Fibroblast of the conjunctiva (primary cell): ENCODE measurements around the gene PDE3A.

Source experiments
- DNase-seq: peaks from one replicate; pipeline ENCODE4 v3.0.0-alpha.2; 2010; ENCODE audit warnings: low read depth

The PDE3A gene

DNA sequence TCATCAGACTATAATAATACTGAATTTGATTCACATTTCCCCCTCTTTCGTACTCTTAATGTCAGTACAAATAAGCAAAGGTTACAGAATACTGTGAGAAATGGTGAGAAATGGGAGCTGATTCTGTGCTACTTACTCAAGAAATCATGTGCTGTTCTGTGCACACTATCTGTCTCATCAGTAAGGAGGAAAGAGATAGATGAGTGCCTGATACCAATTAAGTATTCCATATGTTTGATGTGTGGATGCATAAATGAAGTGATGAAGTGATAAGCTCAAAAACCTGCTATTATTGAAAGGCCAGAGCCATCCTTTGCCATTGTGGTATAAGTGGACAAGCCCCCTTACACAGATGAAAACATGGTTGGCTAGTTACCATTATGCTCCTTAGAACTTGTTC, 127.7 kb downstream of the PDE3A start:
- DNase-seq, result no peak

DNA sequence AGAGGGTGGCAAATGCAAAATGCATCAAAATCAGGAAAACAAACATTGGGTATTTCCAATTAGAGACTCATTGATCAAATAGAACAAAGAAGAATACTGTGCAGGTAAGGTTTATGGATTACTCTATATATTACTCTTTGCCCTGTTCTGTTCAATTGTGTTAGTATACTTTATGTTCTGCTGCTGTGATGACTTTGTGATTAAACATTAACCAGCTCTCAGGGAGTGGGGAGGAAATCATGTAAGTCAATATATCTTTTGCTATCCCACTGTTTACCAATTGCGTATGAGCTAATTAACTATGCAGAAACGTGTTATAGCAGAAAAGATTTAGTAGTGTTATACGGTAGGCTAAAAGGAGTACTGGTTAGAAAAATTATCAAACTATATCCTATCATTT, 129.4 kb downstream of the PDE3A start:
- no peak for DNase-seq

DNA sequence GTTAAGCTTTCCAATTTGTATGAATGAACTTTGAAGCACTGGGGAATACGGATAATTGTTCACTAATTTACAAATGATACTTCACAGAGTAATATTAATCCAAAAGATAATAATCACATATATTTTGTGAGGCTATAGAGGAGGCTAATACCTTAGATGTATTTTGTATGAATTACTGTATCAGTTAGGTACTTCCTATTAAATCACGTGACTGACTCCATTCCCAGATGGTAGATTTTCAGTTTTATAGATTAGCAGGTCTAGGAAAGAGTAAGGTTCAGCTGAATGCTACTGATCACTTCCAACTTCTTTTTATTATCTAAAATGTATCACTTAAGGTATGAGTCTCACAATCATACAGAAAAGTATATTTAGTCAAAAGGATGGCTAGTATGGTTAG, 133.6 kb downstream of the PDE3A start:
- no peak for DNase-seq

DNA sequence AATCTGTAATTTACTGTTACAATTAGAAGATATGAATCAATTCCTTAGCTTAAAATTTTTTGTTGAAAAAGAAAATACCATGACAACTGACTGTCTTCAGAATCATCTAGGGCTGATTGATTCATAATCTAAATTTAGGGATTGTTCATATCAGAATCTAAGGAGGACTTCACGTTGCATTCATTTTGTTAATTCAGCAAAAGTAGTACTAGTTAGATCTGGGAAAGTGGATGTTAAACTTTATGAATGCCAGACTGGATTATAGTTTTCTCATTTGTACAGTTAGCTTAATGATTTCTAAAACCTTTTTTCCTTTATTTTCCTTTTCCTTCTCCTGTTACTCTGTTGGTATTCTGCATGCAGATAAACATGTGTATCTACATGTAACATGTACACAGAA, 135.5 kb downstream of the PDE3A start:
- DNase-seq, result no peak

DNA sequence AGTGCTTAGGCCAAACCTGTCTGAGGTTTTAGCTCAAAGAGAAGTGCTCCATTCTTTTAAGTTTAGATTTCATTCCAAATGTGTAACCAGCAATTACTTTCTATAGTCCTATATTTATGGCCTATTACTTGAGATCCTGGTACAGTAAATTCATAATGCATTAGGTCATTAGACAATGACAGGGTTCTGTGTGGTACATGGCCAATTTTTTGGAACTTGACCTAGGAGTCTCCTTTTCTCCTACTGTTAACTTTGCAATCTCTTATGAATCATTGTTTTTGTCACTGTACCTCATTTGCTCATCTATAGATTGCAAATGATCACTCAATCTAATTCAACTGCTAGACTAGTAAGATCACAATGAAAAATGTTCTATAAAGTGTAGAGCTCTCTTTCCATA, 136.7 kb downstream of the PDE3A start:
- DNase-seq, result no peak

DNA sequence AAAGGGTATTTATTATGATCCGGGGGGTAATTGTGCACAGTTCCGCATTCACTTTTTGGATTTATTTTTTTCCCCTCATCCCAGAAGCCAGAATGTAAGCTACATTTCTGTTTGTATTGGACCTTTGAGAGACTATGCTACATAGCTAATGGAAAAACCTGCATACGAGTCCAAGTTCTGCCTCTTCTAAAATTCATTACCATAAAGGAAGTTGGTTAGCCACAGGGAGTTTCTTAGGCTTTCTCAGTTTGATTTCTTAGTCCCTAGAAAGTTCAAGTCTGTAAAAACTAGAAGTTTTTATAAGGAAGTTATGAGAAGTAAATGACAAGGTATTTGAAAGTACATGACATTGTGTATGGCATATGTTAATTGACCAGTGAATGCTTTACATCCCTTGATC, 138.7 kb downstream of the PDE3A start:
- no peak for DNase-seq

DNA sequence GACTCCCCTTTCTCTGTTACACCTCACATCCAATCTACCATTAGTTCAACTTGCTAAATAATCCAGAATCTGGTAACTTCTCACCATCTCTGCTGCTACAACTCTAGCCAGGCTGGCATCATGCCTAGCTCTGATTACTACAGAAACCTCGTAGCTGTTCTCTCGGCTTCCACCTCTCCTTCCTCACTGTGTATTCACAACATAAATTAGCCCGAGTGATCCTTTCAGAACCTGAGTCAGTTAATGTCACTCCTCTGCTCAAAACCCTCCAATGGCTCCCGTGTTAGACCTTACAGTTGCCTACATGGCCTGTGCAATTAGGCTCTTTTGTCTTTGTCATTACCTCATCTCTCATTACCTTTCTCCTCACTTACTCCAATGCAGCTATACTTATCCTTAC, 139.4 kb downstream of the PDE3A start:
- DNase-seq, result no peak

DNA sequence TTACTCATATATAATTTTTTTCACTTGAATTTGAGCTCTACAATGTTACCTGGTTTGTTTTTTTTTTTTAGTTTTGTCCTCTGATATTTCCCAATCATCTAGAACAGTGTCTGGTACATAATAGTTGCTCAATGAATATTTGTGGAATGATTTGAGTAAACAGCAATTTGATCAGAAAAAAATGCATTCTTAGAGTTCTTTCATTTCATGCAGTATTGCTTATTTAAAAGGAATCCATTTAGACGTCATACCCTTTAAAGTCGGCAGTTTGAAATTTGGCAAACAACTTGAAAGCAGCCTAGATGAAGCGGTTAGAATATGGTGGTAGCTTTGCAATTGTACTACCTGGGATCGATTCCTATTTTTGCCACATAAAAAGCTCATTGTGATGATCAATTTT, 140.0 kb downstream of the PDE3A start:
- DNase-seq, result no peak

DNA sequence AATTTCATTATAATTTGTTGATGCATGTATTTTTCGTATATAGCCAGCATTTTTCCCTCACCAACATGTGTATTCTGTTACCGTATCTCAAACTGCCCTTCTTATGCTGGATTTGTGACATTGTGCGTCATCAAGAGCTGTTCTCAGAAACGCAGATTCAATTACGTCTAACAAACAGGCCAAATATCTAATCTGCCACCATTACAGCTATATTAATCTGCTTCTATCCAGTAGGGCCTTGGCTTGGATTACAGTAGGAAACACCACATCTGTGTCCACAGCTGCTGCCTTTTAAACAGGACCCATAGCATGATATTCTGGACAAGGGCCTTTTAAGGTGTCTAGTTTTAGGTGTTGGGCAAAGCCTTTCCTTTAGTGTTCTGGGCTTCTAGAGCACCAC, 140.6 kb downstream of the PDE3A start:
- no peak for DNase-seq

DNA sequence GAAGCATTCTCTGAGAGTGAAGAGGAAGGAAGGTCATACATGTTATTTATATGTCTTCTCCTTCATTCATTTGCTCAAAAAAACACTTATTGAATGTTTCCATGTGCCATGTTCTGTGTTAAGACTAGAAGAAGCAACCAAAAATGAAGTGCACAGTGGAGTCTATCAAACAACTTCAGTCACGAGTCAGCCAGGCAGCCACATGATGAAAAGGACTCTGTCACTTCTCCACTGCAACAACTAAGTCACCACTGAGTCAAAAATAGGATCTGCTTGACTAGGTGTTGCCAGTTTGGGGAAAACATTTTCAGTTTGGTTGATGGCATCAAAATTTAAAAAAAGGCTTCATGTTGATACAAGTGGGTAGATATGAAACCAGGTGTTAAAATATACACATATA, 142.5 kb downstream of the PDE3A start:
- DNase-seq, result no peak

DNA sequence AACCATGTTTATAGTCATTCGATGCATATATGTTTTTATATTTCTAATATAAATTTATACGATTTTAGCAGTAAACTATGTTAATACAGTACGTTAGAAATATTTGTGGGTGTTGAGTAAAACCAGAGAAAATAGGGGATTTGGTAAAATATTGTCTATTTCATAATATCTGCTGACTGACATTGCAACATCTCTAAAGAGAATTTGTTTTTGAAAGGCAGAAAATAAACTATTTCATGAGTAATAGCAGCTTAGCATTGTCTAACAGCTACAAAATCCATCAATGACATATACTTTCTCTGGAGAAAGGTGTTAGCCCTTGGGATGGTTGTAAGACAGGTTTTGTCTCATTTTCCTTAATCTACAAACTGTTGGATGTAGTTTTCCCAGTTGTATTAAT, 144.9 kb downstream of the PDE3A start:
- DNase-seq, result no peak

DNA sequence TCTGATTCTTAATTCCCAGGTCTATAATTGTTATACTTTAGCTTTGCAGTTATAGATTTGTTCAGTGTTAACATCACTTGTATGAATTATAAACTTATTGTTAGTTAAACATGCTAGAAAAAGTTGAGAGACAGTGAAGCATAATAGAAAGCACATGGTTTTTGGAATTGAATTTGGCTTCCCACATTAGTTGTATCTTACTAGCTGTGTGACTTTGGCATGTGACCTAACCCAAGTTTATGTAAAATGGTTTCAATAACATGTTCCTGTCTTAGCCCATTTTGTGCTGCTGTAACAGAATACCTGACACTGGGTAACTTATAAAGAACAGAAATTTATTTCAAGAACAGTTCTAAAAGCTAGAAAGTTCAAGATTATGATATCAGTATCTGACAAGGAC, 146.3 kb downstream of the PDE3A start:
- DNase-seq, result no peak

DNA sequence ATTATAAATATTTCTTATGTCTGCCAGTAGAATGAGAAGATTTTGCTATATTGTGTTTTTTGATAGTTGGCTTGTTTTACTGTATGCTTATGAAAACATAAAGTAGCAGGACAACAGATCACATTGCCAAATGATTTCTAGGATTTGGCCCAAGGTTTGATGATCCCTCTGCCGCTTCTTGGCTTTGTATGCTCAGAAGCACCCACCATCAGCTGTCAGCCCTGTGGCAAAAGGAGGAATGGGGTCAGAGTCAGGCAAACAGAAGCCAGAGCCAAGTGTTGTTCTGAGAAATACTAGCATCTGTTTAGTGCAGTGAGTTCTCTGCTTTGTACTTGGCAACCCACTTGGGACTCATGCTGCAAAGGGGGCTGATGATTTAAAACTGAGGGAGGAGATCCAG, 152.2 kb downstream of the PDE3A start:
- no peak for DNase-seq

DNA sequence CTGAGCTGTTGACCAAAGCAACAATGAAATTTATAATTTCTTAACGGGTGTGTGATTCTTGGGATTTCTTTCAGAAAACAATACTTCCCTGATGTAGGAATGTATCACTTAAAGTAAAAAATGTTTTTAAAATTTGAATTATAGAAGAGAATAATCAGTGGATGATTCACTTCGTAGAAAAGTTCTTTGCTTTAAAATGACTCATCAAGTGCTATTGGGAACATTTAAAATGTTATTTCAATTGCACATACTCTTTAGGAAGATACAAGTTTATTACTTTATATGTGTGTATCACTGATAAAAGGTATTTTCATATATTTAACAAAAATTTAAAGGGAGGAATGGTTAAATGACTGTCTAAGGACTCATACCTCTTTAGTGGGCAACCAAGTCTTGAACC, 155.3 kb downstream of the PDE3A start:
- DNase-seq, result no peak

DNA sequence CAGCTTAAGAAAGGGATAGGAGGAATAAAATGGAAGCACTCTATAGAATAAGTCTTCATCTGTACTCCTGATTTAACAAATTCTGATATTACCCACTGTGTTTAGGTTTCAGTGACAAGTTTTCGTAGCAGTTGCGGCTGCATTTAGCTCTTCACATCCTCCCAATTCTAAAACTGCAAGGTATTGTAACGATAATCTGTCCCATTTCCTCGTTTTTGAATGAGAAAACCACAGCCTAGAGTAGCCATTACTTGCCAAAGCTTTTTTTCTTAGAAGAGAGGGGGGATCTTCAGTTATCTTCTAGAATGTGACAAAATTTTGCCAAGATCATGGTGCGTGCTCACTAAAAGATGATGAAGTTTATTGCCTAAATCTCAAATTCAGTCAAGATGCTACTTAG, 155.8 kb downstream of the PDE3A start:
- no peak for DNase-seq

DNA sequence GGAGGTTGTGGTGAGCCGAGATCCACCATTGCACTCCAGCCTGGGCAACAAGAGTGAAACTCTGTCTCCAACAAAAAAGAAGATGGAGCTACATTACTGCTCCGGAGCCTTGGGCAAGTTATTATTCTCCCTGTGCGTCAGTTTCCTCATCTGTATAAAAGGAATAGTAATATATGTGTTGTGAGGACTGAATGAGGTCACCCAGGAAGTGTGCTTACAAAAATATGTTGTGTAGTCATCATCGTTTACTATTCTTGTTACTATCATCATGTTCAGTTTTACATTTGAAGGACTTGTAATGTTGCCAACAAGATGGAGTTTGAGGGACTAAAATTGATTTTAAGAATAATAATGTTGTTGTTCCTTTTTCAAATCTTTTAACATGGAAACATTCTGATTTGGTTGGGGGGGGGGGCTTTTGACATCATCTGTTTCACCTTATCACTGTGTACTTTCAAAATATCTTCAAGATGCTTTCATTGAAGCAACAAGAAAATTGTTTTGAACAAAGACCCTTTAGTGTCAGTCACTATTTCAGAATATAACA, 156.8 kb downstream of the PDE3A start:
- no peak for DNase-seq

DNA sequence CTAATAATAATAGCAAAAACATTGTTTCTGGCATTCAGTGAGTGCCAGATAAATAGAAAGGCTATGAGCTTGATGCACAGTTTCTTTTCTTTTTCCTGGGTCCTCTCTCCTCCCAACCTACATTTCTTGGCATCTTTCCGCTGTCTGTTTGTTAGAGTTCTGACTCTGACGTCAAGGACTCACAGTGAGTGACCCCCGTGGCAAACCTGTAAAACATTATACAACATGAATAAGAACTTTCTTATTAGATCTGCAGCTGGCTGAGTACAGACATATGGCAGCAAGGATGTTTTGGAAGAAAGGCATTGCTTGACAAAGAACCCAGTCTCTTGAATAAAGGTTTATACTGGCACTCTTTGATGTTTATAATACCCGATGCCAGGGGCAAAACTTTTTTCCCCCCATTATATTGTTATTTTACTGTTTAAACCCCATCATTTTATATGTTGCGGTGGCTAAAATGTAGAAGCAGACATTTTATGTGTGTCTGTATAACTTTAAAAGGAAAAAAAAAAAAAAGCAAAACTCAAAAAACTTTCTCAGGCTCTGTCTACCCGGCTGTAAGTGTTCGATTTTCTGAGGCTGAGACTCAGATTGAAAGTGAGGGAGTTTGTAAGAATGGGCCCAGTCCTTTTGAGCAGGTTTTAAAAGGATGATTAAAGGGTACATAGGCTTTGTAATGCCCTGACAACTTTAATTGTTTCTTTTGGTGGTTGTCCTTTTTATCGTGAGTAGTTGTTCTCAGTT, 159.3 kb downstream of the PDE3A start:
- no peak for DNase-seq

DNA sequence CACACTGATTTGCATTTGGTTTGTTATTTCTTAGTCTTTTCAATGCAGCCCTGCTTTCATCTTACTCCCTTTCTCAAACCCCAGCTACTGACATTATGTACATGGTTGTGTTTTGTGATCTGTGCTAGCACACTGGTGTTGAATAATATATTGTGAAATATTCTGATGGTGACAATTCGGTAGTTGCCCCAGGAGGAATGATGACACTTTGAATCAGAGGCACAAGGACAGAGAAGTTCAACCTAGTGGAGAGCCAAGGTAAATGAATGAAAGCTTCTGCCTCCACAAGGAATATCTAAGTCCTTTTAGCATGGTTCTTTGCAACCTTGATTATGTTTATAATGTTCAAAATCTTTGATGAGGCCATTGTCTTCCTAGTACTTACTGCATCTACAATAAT, 159.9 kb downstream of the PDE3A start:
- no peak for DNase-seq

DNA sequence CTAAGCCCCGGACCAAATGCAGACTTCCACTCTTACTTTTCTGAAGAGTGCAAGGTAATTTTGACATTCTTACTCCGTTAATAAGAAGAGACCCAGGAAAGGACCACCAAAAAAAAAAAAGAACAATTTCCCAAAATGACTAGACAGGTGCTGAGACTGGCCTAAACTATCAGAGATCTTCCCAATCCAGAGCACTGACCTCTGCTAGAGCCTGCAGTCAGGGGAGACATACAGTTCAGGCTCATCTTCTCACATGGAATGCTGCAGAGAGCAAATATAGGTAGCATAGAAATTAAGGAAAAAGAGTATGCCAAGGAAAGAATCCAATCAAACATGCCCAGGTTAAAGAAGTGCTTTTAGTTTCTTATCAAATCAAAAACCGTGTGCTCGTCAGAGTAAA, 177.9 kb downstream of the PDE3A start:
- DNase-seq, result no peak

DNA sequence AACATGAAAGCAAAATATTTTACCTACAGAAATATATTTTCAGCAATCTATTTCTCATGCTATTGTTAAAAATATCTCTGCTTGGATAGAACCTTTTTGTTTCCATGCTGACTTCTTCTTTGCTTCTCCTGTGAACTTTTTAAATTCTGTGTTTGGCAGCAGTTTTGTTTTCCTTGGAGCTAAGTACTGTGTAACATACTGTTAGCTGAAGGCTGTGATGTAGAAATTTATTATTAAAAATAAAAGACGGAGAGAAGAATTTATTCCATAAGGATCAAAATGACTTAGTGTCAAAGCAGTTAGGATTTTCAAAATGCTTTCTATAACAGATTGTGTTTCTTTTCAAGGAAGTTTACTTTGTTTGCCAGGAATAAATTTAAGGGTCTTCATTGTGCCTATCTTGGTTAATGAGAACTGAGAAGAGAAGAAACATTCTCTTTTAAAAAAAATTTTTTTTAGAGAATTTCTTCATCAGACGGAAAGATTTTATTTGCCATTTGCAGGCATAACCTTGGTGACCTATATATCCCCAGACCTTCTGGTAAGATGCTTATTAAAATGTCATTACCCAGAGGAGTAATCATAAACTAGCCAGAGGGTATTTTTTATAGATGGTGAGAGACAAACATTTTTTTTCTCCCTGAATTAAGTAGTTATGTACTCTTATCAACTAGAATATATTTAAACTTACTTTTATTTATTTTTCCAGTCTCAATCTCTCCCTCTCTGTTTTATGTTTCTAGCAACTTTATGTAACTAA, 179.7 kb downstream of the PDE3A start:
- no peak for DNase-seq

DNA sequence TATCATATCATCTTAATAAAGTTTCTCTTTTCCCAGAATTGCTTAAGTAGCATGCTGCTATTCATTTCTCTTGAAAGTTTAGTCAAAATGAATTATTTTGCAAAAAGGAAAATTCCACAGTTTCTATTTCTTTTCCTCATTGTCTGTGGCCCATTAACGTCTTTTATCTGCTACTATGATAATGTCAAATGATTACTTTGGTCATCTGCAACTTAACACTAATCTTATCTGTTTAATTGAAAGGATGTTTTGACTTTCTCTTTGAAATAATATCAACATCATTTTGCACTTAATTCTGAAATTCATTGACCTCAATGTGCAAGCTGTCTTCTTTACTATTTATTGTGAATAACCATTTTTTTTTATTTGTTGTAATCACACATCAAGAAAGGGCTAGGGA, 180.3 kb downstream of the PDE3A start:
- no peak for DNase-seq

DNA sequence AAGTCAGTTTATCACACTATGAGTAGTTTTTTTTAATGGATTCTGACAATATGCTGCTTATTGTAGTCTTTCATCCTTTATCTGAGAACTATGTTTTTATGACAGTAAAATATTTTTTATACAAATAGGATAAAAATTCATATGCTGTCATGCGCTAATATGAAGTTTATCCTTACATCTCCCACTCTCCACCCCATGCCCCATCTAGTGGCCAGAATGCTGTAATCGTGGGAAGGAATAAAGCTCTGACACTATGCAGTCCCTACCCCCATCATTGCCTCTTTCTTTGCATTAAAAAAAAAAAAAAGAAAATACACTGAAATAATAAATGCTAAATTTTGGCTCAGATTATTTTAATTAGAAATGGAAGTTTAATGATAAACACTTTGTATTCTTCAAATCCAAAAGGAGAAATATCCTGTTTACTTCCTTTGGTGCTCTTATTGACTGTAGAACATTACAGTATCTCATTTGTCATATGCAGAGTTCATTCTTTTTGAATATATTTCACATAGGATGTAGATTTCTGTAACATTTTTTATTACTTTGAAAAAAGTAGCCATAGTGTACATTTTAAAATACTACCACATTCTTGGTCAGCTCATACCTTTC, 180.9 kb downstream of the PDE3A start:
- peak; percentile 27 for DNase-seq
